Right atrium auricular region (tissue), 2 donors: ENCODE measurements around the gene RTL10. TPM values are rescaled to one million over a fixed set of nuclear protein-coding genes. Genes with fewer than 3 reads are reported as not detected.
A peak's percentile ranks its signal among the peaks of the same experiment; 100 is the strongest.

ENCODE experiments used
- DNase-seq: peaks from one replicate; pipeline ENCODE4 v3.0.0-alpha.2; 2019; ENCODE audit warnings: low spot score
- H3K27ac ChIP-seq, 2 donors: fragments of 200-600 bp; sonication (generic); 1 replicate in 1 of 2; 2 replicates in 1 of 2; pipeline ENCODE4 v1.5.1; 2016 to 2019
- H3K27me3 ChIP-seq, 2 donors: fragments of 200-600 bp; sonication (generic); one replicate each; pipeline versions ENCODE4 v1.5.1 to v1.6.0; 2017 to 2019
- H3K36me3 ChIP-seq: fragments of 200-600 bp; sonication (generic); one replicate; pipeline ENCODE4 v1.5.1; 2016
- H3K4me1 ChIP-seq, 2 donors: fragments of 200-600 bp; sonication (generic); one replicate each; pipeline versions ENCODE4 v1.5.1 to v1.6.0; 2017 to 2019
- H3K4me3 ChIP-seq, 2 donors: fragments of 200-600 bp; sonication (generic); 1 replicate in 1 of 2; 2 replicates in 1 of 2; pipeline ENCODE4 v1.5.1; 2017 to 2019; ENCODE audit warnings: mild to moderate bottlenecking in 1 of 2, moderate library complexity in 1 of 2
- H3K9me3 ChIP-seq, 2 donors: fragments of 200-600 bp; sonication (generic); one replicate each; pipeline ENCODE4 v1.5.1; 2019
- total RNA-seq, 2 donors: library from RNA; depleted of rRNA; stranded (reverse); fragments of >200 nt; gene quantifications; one replicate each; pipeline ENCODE4 v1.1.0, GENCODE V29; 2016
- TF ChIP-seq, protein P1 (sequence below), 2 donors: fragments of 200-600 bp; sonication (generic); IDR thresholded peaks; one replicate each; pipeline ENCODE4 v1.5.1; 2019; ENCODE audit warnings: antibody characterized with exemption in 2 of 2

The RTL10 gene
- total RNA-seq = 1 to 10 TPM; 7.9 to 8.1 TPM

DNA sequence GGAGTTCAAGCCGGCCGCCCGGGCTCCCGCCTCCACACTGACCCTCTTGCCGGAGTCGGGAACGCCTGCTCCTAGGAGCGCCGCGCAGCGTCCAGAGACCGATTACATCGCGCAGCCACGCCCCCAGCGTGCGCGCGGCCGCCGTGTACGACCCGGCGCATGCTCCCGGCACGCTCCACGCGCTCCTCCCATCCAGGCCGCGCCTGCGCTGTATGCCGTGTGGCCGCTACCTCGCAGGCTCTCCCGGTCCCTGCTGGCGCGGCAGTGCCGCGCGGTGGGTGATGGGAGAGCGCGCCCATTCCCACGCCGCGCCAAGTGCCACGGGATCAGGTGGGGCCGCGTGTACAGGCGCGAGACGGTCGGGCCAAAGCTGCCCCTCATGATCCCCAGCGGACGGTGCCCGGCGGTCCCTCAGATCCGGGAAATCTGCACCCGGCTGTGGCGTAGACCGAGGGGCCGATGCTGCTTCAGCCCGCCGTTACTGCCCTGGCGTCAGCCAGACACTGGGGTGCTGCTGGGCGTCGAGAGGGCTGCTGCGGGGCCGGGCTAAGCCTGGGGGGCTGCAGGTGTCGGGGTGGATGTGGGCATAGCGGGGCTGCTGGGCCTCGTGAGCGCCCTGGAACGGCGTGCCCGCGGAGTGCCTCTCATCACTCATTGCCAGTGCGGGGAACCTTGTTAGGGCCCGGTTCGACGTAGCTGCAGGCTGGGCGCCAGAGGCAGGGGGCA, at the start of gene RTL10, which contains the start of gene GNB1L:
Gene RTL10 (minus strand): TSS at position 97 of the 726 bp plus-strand sequence. CDS start 2,613 bp downstream, outside the sequence.
Gene GNB1L (minus strand): TSS at position 97 of the 726 bp plus-strand sequence. CDS start 33,519 bp downstream, outside the sequence.
- H3K4me1 ChIP-seq = peaks cover 0 to 34% of the 10 kb centered on the region in 2 donors
- TF ChIP-seq, protein P1, sequence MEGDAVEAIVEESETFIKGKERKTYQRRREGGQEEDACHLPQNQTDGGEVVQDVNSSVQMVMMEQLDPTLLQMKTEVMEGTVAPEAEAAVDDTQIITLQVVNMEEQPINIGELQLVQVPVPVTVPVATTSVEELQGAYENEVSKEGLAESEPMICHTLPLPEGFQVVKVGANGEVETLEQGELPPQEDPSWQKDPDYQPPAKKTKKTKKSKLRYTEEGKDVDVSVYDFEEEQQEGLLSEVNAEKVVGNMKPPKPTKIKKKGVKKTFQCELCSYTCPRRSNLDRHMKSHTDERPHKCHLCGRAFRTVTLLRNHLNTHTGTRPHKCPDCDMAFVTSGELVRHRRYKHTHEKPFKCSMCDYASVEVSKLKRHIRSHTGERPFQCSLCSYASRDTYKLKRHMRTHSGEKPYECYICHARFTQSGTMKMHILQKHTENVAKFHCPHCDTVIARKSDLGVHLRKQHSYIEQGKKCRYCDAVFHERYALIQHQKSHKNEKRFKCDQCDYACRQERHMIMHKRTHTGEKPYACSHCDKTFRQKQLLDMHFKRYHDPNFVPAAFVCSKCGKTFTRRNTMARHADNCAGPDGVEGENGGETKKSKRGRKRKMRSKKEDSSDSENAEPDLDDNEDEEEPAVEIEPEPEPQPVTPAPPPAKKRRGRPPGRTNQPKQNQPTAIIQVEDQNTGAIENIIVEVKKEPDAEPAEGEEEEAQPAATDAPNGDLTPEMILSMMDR (IDR thresholded peaks at IDR 0.05) = peak in 1 of 2 donors; percentile 31
- H3K27ac ChIP-seq = peak within 1 kb of the TSS; percentile 91 to 98
- H3K4me3 ChIP-seq = peak within 1 kb of the TSS; percentile 69 to 86
- peaks cover 17% of the 10 kb centered on the region for H3K36me3 ChIP-seq
- H3K9me3 ChIP-seq = no peaks in the 10 kb centered on the region
- H3K27me3 ChIP-seq = no peaks in the 10 kb centered on the region
- DNase-seq = peak; percentile 95

GRCh38 chr22:19904174-19904856, 49.6 kb upstream of the RTL10 start:
- H3K36me3 ChIP-seq = no peaks in the 10 kb centered on the region
- H3K27me3 ChIP-seq = no peaks in the 10 kb centered on the region
- H3K4me3 ChIP-seq = no peak overlapping the region
- no peaks in the 10 kb centered on the region for H3K4me1 ChIP-seq
- DNase-seq = no peak
- H3K27ac ChIP-seq = no peak overlapping the region
- TF ChIP-seq, protein P1 (IDR thresholded peaks at IDR 0.05) = no peak
- no peaks in the 10 kb centered on the region for H3K9me3 ChIP-seq

DNA sequence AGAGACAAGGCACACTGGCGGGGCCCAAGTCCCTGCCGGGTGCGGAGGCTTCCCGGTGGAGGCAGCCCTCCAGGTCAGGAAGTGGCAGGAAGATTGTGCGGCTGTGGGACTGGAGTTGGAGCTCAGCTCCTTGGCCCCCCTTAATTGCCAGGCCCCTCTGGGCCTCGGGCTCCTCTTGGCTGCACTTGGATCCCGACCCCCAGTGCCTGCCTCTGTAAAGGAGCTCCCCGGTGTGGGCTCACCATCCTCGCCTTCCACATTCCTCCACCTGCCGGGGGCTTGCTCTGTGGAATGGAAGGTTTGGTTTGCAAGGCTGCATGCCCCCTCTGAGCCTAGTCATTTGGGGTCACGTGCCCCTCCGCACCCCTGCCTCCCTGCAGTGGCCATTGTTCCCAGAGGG, 48.8 kb upstream of the RTL10 start:
- Histone ChIP-seq H3K27me3 (no peaks in the 10 kb centered on the region), H3K4me1 (no peaks in the 10 kb centered on the region), H3K27ac (no peak overlapping the region), H3K36me3 (peaks cover 4% of the 10 kb centered on the region), H3K4me3 (no peak overlapping the region), H3K9me3 (no peaks in the 10 kb centered on the region)
- TF ChIP-seq, protein P1 (IDR thresholded peaks at IDR 0.05) = no peak
- DNase-seq = no peak

- Histone ChIP-seq H3K9me3 (no peaks in the 10 kb centered on the region), H3K4me1 (no peaks in the 10 kb centered on the region), H3K27me3 (no peaks in the 10 kb centered on the region), H3K27ac (no peak overlapping the region), H3K36me3 (peaks cover 9% of the 10 kb centered on the region), H3K4me3 (no peak overlapping the region)
- TF ChIP-seq, protein P1 (IDR thresholded peaks at IDR 0.05) = no peak
- DNase-seq = no peak
These were observed 48.4 kb upstream of the RTL10 start for GRCh38 chr22:19903031-19903430.

DNA sequence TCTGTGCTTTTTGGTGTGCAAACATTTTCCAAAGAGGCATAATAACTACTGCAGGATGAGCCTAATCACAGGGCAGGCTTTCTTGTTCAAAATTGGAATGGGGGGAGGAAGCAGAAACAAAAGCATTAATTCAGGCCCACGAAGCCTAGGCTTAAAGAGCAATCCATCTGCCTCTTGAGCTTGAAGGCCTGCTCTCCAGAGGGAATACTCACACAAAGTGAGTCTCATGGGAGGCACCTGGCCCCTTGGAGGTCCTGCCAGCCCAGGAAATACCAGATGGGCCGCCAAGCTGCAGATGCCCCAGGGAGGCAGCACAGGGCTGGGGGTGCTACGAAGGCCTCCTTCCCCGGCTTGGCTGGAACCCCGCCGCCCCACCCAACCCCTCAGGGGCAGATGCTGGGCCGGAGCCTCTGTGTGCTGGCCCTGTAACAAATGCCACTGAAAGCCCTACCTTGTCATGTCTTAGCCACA, 47.6 kb upstream of the RTL10 start:
- TF ChIP-seq, protein P1 (IDR thresholded peaks at IDR 0.05) = no peak
- Histone ChIP-seq H3K9me3 (no peaks in the 10 kb centered on the region), H3K27ac (no peak overlapping the region), H3K36me3 (peaks cover 16% of the 10 kb centered on the region), H3K27me3 (no peaks in the 10 kb centered on the region), H3K4me3 (no peak overlapping the region), H3K4me1 (no peaks in the 10 kb centered on the region)
- DNase-seq = no peak
